22Rv1 (cell line): Measurements from ENCODE around the gene SP140.

Source experiments
- H3K27ac ChIP-seq: fragments of 450-650 bp; 2 replicates; pipeline ENCODE4 v1.5.1; 2017
- ZFX ChIP-seq: fragments of 450-650 bp; IDR thresholded peaks from 2 replicates; pipeline ENCODE4 v1.6.1; 2017; ENCODE audit warnings: antibody characterized with exemption, borderline replicate concordance
- TF ChIP-seq, protein P1 (sequence below): fragments of 450-650 bp; IDR thresholded peaks from 2 replicates; pipeline ENCODE4 v1.5.1; 2017; ENCODE audit warnings: mild to moderate bottlenecking

The SP140 gene

GRCh38 chr2:230330725-230331124 is 105.2 kb downstream of the SP140 start:
- no peak overlapping the region for H3K27ac ChIP-seq
- TF ChIP-seq, protein P1, sequence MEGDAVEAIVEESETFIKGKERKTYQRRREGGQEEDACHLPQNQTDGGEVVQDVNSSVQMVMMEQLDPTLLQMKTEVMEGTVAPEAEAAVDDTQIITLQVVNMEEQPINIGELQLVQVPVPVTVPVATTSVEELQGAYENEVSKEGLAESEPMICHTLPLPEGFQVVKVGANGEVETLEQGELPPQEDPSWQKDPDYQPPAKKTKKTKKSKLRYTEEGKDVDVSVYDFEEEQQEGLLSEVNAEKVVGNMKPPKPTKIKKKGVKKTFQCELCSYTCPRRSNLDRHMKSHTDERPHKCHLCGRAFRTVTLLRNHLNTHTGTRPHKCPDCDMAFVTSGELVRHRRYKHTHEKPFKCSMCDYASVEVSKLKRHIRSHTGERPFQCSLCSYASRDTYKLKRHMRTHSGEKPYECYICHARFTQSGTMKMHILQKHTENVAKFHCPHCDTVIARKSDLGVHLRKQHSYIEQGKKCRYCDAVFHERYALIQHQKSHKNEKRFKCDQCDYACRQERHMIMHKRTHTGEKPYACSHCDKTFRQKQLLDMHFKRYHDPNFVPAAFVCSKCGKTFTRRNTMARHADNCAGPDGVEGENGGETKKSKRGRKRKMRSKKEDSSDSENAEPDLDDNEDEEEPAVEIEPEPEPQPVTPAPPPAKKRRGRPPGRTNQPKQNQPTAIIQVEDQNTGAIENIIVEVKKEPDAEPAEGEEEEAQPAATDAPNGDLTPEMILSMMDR = no peak
- TF ChIP-seq ZFX = no peak

DNA sequence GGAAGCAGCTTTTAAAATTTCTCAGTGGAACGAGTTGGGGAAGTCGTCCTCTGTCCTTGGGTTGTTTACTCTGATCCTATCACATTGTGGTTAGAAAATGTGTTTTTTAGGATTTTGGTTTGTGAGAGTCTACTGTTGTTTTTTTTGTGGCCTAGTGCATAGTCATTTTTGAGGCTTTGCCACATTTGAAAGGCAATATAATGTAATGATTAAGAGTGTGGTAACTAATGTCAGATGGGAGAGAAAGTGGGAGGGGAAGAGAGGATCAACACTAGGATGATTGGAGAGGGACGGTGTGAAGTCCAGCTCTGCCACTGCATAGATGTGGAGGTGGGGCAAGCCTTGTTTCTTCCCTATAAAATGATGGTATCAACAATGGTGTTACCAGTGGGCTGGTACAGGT is 109.9 kb downstream of the SP140 start:
- H3K27ac ChIP-seq = no peak overlapping the region
- TF ChIP-seq ZFX = no peak
- TF ChIP-seq, protein P1 = no peak

DNA sequence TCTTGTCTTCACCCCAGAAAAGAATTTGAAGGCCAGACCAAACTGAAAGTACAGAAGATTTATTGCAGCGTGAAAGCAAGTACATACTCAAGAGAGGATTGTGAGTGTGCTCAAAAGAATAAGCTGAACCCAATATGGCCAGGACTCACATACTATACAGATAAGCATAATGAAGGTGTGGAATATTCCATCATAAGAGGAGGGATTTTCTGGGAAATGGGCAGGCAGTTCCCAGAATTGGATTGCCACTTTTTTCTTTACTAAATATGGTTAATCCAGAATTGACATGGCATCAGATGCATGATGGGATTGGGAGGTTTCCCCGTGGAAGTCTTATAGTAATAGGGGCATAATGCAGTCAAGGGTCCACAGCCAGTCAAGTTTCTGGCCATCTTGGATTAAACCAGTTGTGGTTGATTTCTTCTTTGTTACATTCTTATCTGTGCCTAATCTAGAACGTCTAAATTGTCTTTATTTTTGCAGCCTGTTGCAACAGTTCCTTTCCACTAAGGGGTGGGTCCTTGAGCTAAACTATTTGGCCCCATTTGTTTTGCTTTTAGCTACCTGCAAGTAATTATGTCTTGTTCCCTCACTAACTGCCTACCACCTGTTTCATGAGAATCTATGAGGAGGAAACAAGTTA is 110.4 kb downstream of the SP140 start:
- no peak overlapping the region for H3K27ac ChIP-seq
- TF ChIP-seq ZFX = no peak
- TF ChIP-seq, protein P1 = no peak

GRCh38 chr2:230341936-230342528 is 116.5 kb downstream of the SP140 start:
- H3K27ac ChIP-seq = peak overlapping the region; percentile 87

GRCh38 chr2:230343041-230343624 is 117.6 kb downstream of the SP140 start:
- H3K27ac ChIP-seq = peak overlapping the region; percentile 87

DNA sequence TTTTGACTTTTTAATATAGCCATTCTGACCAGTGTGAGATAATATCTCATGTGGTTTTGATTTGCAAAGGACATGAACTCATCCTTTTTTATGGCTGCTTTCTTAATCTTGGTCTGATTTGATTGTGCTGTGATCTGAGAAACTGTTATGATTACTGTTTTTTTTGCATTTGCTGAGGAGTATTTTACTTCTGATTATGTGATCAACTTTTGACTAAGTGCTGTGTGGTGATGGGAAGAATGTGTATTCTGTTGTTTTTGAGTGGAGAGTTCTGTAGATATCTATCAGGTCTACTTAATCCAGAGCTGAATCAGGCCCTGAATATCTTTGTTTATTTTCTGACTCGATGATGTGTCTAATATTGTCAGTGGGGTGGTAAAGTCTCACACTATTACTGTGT is 118.2 kb downstream of the SP140 start:
- TF ChIP-seq, protein P1 = no peak
- no peak for TF ChIP-seq ZFX
- no peak overlapping the region for H3K27ac ChIP-seq

GRCh38 chr2:230346465-230346864 is 120.9 kb downstream of the SP140 start:
- H3K27ac ChIP-seq = no peak overlapping the region
- TF ChIP-seq ZFX = no peak

GRCh38 chr2:230346921-230347533 is 121.5 kb downstream of the SP140 start:
- no peak for TF ChIP-seq ZFX
- TF ChIP-seq, protein P1 = no peak
- H3K27ac ChIP-seq = no peak overlapping the region
